ES-I3 (cell line): ENCODE data around the gene ADNP2.
"Not testable (repeated sequence)": the region's sequence is repeated elsewhere in the genome, so short reads cannot be mapped to it uniquely, and the experiment has no call there.

Experiments used
- H3K36me3 ChIP-seq: 2 replicates; pipeline ENCODE4 v1.6.1; 2013; ENCODE audit warnings: mild to moderate bottlenecking, low read length, control low read depth, moderate library complexity; ENCODE audit not compliant: insufficient read depth
- H3K4me1 ChIP-seq: 2 replicates; pipeline ENCODE4 v1.6.1; 2013; ENCODE audit warnings: mild to moderate bottlenecking, control low read depth, low read length; ENCODE audit not compliant: insufficient read depth
- H3K9ac ChIP-seq: 2 replicates; pipeline ENCODE4 v1.6.1; 2013; ENCODE audit warnings: low read depth, mild to moderate bottlenecking, low read length, moderate library complexity
- H3K9me3 ChIP-seq: 2 replicates; pipeline ENCODE4 v1.6.1; 2013; ENCODE audit warnings: mild to moderate bottlenecking, low read length, moderate library complexity; ENCODE audit not compliant: control insufficient read depth, insufficient read depth

Gene ADNP2

DNA sequence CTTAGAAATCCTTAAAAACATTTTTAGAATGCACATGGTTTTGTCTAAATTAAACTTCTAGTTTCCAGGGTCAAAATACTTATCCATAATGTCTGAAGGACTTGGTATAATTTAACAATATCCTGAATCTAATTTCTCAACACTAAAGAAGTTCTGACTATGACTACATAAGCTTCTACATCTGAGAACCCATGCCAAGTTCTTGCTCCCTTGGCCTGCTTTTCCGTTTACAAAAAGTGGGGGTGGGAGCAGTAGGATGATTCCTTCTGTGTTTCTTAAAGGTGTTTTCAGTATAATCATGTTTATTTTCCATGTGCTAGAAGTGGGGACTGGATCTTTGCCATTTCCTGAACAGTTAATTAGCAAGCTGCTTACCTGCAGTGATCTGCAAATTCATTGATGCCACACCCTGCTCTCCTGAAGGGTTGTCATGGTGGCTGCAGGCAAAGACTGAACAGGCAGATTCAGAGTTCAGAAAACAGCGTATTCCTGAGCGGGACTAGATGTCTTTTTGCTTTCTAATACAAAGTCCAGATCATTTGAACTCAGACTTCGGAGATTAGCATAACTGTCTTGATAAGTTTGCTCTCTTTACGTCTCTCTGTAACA is 36.2 kb downstream of the ADNP2 start:
- H3K9ac ChIP-seq: no peak overlapping the region
- H3K4me1 ChIP-seq: no peaks in the 10 kb centered on the region
- H3K36me3 ChIP-seq: peaks cover 15% of the 10 kb centered on the region
- H3K9me3 ChIP-seq: no peaks in the 10 kb centered on the region

- no peak overlapping the region for H3K9ac ChIP-seq
- no peaks in the 10 kb centered on the region for H3K9me3 ChIP-seq
- H3K4me1 ChIP-seq: no peaks in the 10 kb centered on the region
- H3K36me3 ChIP-seq: peaks cover 15% of the 10 kb centered on the region
Observed at GRCh38 chr18:80147037-80147417, 38.0 kb downstream of the ADNP2 start.

DNA sequence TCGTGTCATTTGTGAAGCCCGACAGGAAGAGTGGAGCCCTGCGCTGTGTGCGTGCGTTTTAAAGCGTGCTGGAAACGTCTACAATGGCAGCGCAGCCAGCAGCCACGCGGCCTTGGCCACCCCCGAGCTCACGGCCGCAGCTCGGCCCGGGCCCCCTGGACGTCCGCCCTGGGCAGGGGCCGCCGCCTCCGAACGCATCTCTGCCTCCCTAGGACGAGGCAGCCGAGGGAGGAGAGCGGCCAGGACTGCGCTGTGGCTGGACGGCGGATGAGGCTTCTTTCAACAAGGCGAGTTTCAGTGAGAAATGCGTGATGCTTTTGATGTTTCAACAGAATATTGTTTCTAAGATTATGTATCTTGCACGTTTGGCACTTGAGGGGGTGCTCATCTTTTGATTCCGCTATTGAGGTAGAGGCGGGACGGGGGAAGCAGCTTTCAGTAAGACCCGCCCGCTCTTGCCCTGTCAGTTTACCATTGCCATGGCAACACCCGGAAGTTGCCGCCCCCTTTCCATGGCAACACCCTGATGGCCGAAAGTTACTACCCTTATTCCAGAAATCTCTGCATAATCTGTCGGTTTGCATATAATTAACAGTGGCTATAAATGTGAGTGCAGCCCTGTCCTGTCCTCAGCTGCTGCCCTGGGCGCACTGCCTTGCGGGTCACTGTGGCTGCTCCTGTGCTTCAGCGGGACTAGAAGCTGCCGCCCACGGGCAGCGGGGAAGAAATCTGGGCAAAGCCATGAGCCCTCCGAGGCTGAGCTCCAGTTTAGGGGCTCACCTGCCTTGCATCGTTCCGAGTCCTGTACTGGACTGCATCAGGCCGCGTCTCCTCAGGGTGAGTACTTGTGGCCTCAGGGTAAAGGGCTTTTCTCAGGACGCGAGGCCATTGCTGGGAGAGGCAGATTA is 38.6 kb downstream of the ADNP2 start:
- Histone ChIP-seq H3K36me3 (peaks cover 15% of the 10 kb centered on the region), H3K9ac (no peak overlapping the region), H3K4me1 (no peaks in the 10 kb centered on the region), H3K9me3 (no peaks in the 10 kb centered on the region)

GRCh38 chr18:80148326-80149199 is 39.5 kb downstream of the ADNP2 start:
- Histone ChIP-seq H3K9me3 (no peaks in the 10 kb centered on the region), H3K9ac (no peak overlapping the region), H3K36me3 (peaks cover 15% of the 10 kb centered on the region), H3K4me1 (no peaks in the 10 kb centered on the region)

- no peak overlapping the region for H3K9ac ChIP-seq
- no peaks in the 10 kb centered on the region for H3K9me3 ChIP-seq
- no peaks in the 10 kb centered on the region for H3K4me1 ChIP-seq
- peaks cover 12% of the 10 kb centered on the region for H3K36me3 ChIP-seq
Observed at GRCh38 chr18:80149667-80150066, 40.6 kb downstream of the ADNP2 start.

DNA sequence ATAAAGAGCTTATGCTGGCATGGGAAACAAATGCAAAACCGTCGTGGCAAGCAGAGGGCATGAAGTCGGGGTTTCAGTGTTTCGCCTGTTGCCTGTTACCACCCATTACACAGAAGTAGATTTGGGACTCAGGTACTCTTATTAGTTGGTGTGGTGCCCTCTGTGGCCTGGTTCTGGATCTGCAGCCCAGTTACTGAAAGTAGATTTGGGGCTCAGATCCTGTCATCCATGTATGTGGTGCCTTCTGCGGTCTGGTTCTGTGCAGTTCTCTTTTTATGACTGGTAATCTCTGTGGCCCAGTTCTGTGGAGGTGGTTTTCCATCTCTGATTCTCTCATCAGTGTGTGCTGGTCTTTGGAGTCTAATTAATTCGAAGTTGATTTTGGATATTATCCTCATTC is 45.2 kb downstream of the ADNP2 start:
- H3K36me3 ChIP-seq: peaks cover 4% of the 10 kb centered on the region; the same call in 1 of the 2 replicates
- H3K4me1 ChIP-seq: no peaks in the 10 kb centered on the region
- H3K9ac ChIP-seq: no peak overlapping the region
- no peaks in the 10 kb centered on the region for H3K9me3 ChIP-seq

GRCh38 chr18:80157708-80158343 is 48.8 kb downstream of the ADNP2 start:
- H3K4me1 ChIP-seq: no peaks in the 10 kb centered on the region
- no peaks in the 10 kb centered on the region; the same call in 1 of the 2 replicates for H3K36me3 ChIP-seq
- no peak overlapping the region for H3K9ac ChIP-seq
- H3K9me3 ChIP-seq: peaks cover 2% of the 10 kb centered on the region; the same call in 1 of the 2 replicates

DNA sequence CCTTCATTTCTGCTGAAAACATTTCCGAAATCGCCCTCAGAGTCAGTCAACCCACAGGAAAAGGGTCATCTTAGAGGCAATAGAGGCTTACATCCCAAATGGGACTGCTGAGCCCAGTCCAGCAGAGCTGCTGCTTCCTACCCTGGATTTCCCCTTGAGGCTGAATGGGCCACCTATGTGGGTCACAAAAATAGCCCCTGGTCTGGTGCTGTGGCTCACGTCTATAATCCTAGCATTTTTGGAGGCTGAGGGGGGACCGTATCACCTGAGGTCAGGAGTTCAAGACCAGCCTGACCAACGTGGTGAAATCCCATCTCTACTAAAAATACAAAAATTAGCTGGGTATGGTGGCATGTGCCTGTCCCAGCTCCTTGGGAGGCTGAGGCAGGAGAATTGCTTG is 49.3 kb downstream of the ADNP2 start:
- Histone ChIP-seq H3K9me3 (peaks cover 5% of the 10 kb centered on the region; the same call in 1 of the 2 replicates), H3K36me3 (no peaks in the 10 kb centered on the region; the same call in 1 of the 2 replicates), H3K4me1 (no peaks in the 10 kb centered on the region), H3K9ac (no peak overlapping the region)

GRCh38 chr18:80159713-80160636 is 50.9 kb downstream of the ADNP2 start:
- Histone ChIP-seq H3K9me3 (peaks cover 5% of the 10 kb centered on the region; the same call in 1 of the 2 replicates), H3K36me3 (no peaks in the 10 kb centered on the region; the same call in 1 of the 2 replicates), H3K4me1 (no peaks in the 10 kb centered on the region), H3K9ac (no peak overlapping the region)

DNA sequence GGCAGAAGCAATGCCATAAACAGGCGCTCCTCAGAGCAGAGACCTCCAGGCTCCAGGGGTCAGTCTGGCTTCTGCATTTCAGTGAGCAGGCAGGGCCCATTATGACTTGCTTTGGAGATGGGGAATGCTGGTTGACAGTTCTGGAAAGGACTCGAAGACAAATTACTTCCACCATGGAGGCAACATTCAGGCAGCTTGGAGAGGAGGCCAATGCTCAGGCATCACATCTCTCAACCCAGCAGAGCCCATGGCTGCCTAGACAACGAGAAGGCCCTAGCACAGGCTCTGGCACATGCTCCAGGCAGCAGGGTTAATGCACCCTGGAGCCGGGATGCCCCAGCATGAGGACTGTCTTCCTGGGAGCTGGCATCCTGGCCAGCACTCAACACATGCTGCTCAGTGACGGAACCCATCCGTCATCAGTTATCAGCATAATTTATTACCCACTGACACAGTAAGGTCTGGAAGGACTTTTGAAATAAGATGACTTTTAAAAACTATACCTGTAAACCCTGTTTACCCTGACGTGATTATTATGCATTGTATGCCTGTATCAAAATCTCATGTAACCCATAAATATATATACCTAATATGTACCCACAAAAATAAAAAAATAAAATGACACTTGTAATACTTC is 52.8 kb downstream of the ADNP2 start:
- Histone ChIP-seq H3K4me1 (no peaks in the 10 kb centered on the region), H3K36me3 (no peaks in the 10 kb centered on the region; the same call in 1 of the 2 replicates), H3K9me3 (peaks cover 5% of the 10 kb centered on the region; the same call in 1 of the 2 replicates), H3K9ac (no peak overlapping the region)

GRCh38 chr18:80163183-80163582 is 54.1 kb downstream of the ADNP2 start:
- H3K9me3 ChIP-seq: peaks cover 5% of the 10 kb centered on the region; the same call in 1 of the 2 replicates
- H3K36me3 ChIP-seq: no peaks in the 10 kb centered on the region; the same call in 1 of the 2 replicates
- no peaks in the 10 kb centered on the region for H3K4me1 ChIP-seq
- no peak overlapping the region for H3K9ac ChIP-seq

DNA sequence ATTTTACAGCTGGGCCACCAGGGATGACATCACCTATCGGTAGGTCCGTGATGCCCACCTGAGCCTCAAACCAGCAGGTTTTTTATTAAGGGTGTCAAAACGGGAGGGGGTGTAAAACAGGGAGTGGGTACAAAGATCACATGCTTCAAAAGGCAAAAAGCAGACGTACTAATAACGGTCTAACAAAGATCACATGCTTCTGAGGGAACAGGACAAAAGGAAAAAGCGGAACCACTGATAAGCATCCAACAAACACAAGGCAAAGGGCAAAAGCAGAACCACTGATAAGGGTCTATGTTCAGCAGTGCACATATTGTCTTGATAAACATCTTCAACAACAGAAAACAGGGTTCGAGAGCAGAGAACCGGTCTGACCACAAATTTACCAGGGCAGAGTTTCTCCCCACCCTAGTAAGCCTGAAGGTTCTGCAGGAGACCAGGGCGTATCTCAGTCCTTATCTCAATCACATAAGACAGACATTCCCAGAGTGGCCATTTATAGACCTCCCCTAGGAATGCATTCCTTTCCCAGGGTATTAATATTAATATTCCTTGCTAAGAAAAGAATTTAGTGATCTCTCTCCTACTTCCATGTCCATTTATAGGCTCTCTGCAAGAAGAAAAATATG is 55.8 kb downstream of the ADNP2 start:
- H3K9me3 ChIP-seq, H3K36me3 ChIP-seq, H3K4me1 ChIP-seq, H3K9ac ChIP-seq: not testable (repeated sequence)
